Glutamatergic neuron (in vitro differentiated cells): ENCODE results near the gene PPP4R2. TPM values are rescaled to one million over a fixed set of nuclear protein-coding genes. Genes with fewer than 3 reads are reported as not detected.

Source experiments
- DNase-seq: peaks from one replicate; pipeline ENCODE4 v3.0.0; 2022
- H3K27ac Mint-ChIP-seq: one replicate; pipeline ENCODE4 v1.8.0; 2020; ENCODE audit warnings: mild to moderate bottlenecking, mixed read lengths, inconsistent platforms; ENCODE audit not compliant: unreplicated experiment
- H3K27me3 Mint-ChIP-seq: one replicate; pipeline ENCODE4 v1.8.0; 2020; ENCODE audit warnings: mild to moderate bottlenecking, moderate library complexity, mixed read lengths, inconsistent platforms; ENCODE audit not compliant: unreplicated experiment
- H3K36me3 Mint-ChIP-seq: one replicate; pipeline ENCODE4 v1.8.0; 2020; ENCODE audit warnings: mild to moderate bottlenecking, mixed read lengths, inconsistent platforms; ENCODE audit not compliant: unreplicated experiment
- H3K4me1 Mint-ChIP-seq: one replicate; pipeline ENCODE4 v1.8.0; 2020; ENCODE audit warnings: mild to moderate bottlenecking, low read depth, mixed read lengths, inconsistent platforms; ENCODE audit not compliant: unreplicated experiment
- H3K4me3 Mint-ChIP-seq: one replicate; pipeline ENCODE4 v1.8.0; 2020; ENCODE audit warnings: mild to moderate bottlenecking, mixed read lengths, inconsistent platforms; ENCODE audit not compliant: unreplicated experiment
- H3K9me3 Mint-ChIP-seq: one replicate; pipeline ENCODE4 v1.8.0; 2020; ENCODE audit warnings: mild to moderate bottlenecking, moderate library complexity, mixed read lengths, inconsistent platforms; ENCODE audit not compliant: unreplicated experiment
- total RNA-seq: library from RNA; stranded (reverse); fragmentation: NEBNext Ultra II Directional; extraction: Animal tissue kit (Norgen Biotek cat#: 25700); gene quantifications from one replicate; pipeline ENCODE4 v1.2.1, GENCODE V29; 2021; ENCODE audit not compliant: unreplicated experiment
- TF ChIP-seq, protein P1 (sequence below): fragments of 200-600 bp; sonication (generic); IDR thresholded peaks from one replicate; pipeline ENCODE4 v1.5.0; 2021; ENCODE audit not compliant: partially characterized antibody, unreplicated experiment

PPP4R2 gene
- total RNA-seq, 1 donor from 2014 or later = 77.9 TPM

DNA sequence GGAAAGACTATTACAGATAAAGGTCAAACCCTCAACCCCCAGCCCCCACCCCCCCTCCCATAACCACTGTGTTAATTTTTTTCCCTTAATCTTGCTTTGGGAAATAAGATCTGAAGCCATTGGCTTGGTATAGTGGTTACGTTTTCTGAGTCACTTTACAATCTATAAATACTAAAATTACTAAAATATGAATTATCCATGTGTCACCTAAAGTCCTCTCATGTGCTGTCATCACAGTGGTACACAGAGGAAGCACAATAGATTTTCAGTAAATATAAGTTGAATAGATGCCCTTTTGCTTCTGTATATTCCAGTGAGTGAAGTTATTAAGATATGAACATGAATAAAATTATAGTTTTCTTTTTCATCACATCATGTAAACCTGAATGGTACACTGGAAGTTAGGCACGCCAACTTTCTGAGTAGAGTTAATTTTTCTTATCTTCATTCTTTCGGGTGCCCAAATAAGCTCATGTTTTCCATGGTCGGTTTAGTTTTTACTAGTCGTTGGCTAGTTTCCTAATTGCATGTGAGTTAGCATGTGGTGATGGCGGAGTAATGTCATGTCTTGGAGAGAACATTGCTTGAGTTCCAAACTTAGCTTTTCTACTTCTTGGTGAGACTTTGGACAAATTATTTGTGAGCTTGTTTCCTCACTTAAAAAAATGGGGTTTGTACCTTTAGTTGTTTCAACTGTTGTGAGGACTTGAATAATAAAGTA, 11.5 kb downstream of the PPP4R2 start:
- Mint-ChIP-seq H3K9me3 (peaks cover 8% of the 10 kb centered on the region), H3K4me3 (no peak overlapping the region), H3K27ac (no peak overlapping the region), H3K4me1 (peaks cover 22% of the 10 kb centered on the region), H3K27me3 (peaks cover 2% of the 10 kb centered on the region), H3K36me3 (no peaks in the 10 kb centered on the region)
- TF ChIP-seq, protein P1, sequence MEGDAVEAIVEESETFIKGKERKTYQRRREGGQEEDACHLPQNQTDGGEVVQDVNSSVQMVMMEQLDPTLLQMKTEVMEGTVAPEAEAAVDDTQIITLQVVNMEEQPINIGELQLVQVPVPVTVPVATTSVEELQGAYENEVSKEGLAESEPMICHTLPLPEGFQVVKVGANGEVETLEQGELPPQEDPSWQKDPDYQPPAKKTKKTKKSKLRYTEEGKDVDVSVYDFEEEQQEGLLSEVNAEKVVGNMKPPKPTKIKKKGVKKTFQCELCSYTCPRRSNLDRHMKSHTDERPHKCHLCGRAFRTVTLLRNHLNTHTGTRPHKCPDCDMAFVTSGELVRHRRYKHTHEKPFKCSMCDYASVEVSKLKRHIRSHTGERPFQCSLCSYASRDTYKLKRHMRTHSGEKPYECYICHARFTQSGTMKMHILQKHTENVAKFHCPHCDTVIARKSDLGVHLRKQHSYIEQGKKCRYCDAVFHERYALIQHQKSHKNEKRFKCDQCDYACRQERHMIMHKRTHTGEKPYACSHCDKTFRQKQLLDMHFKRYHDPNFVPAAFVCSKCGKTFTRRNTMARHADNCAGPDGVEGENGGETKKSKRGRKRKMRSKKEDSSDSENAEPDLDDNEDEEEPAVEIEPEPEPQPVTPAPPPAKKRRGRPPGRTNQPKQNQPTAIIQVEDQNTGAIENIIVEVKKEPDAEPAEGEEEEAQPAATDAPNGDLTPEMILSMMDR = no peak
- no peak for DNase-seq

GRCh38 chr3:73009008-73009407, 12.4 kb downstream of the PPP4R2 start:
- Mint-ChIP-seq H3K36me3 (no peaks in the 10 kb centered on the region), H3K4me3 (peak overlapping the region; percentile 20), H3K4me1 (peaks cover 20% of the 10 kb centered on the region), H3K27me3 (peaks cover 2% of the 10 kb centered on the region), H3K9me3 (peaks cover 8% of the 10 kb centered on the region), H3K27ac (peak overlapping the region; percentile 53)
- TF ChIP-seq, protein P1 = no peak
- no peak for DNase-seq

DNA sequence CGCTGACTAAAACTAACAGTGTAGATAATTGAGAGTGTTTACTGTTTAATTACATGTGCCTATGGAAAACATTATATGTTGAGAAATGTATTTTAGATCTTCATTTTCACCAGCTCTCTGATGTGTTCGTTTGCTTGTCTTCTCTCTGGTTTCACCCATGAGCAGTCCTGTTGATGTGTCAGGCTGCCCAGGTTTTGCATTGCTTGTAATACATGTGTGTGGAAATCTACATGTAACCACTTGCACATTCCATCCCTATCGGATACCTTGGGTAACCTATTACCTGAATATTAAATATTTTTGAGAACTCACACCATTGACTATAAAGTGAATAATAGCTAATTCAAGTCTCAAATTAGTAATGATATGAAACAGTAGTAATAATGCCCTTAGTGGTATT, 13.1 kb downstream of the PPP4R2 start:
- TF ChIP-seq, protein P1 = no peak
- Mint-ChIP-seq H3K9me3 (peaks cover 5% of the 10 kb centered on the region), H3K4me3 (no peak overlapping the region), H3K27ac (no peak overlapping the region), H3K27me3 (peaks cover under 1% of the 10 kb centered on the region), H3K4me1 (peaks cover 18% of the 10 kb centered on the region), H3K36me3 (no peaks in the 10 kb centered on the region)
- no peak for DNase-seq

GRCh38 chr3:73010158-73010557, 13.5 kb downstream of the PPP4R2 start:
- Mint-ChIP-seq H3K4me3 (no peak overlapping the region), H3K27ac (no peak overlapping the region), H3K4me1 (peaks cover 18% of the 10 kb centered on the region), H3K36me3 (no peaks in the 10 kb centered on the region), H3K9me3 (peaks cover 5% of the 10 kb centered on the region), H3K27me3 (no peaks in the 10 kb centered on the region)
- no peak for DNase-seq
- TF ChIP-seq, protein P1 = no peak

DNA sequence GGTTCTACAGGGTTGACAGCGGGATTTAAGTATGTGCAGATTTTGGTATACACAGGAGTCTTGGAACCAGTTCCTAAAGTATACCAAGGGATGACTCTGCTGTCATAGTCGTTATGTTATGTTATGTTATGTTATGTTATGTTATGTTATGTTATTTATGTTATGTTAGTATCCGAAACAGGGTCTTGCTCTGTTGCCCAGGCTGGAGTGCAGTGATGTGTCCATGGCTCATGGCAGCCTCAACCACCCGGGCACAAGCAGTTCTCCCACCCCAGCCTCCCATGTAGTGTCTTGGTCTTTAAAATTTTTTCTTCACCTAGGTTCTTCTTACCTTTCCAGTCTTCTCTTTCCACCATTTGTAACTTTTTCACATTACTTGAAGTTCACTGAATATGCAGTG, 21.7 kb downstream of the PPP4R2 start:
- Mint-ChIP-seq H3K4me3 (no peak overlapping the region), H3K27ac (no peak overlapping the region)
- TF ChIP-seq, protein P1 = no peak

More for the DNA sequence above, 21.7 kb downstream of the PPP4R2 start:
- peaks cover 5% of the 10 kb centered on the region for H3K4me1 Mint-ChIP-seq
- H3K36me3 Mint-ChIP-seq = no peaks in the 10 kb centered on the region
- DNase-seq = no peak
- no peaks in the 10 kb centered on the region for H3K27me3 Mint-ChIP-seq
- peaks cover 3% of the 10 kb centered on the region for H3K9me3 Mint-ChIP-seq
